Measurements from ENCODE around the gene DYSF. TPM values are rescaled to one million over a fixed set of nuclear protein-coding genes. Genes with fewer than 3 reads are reported as not detected.

Gene DYSF
- total RNA-seq, 2 experiments from 2014 or later: 0.12 TPM

- CTCF ChIA-PET: interaction anchor here (1.0 kb wide), 1 partner anchor 115 kb away, joined by 3 read pairs; the partner anchor contains the start of gene ZNF638
- peaks cover 11% of the 10 kb centered on the region for H3K4me1 Mint-ChIP-seq
- POLR2A ChIA-PET: no interaction called here
- H3K27ac Mint-ChIP-seq: no peak overlapping the region
- H3K4me3 Mint-ChIP-seq: no peak overlapping the region
- H3K9me3 Mint-ChIP-seq: no peaks in the 10 kb centered on the region
- no peak for DNase-seq
- peaks cover under 1% of the 10 kb centered on the region for H3K36me3 Mint-ChIP-seq (ENCODE audit: low read depth)
- H3K27me3 Mint-ChIP-seq: peaks cover 9% of the 10 kb centered on the region
Measured at GRCh38 chr2:71446505-71446904, 6.9 kb upstream of the DYSF start.

GRCh38 chr2:71449343-71449742 is 4.0 kb upstream of the DYSF start:
- no peak overlapping the region for H3K4me3 Mint-ChIP-seq
- CTCF ChIA-PET: interaction anchor here (0.5 to 1.2 kb wide), 3 partner anchors 31 to 1327 kb away, joined by 3 read pairs; no protein-coding TSS in a partner anchor
- peaks cover 26% of the 10 kb centered on the region for H3K27me3 Mint-ChIP-seq
- peaks cover 24% of the 10 kb centered on the region for H3K4me1 Mint-ChIP-seq
- H3K27ac Mint-ChIP-seq: peak overlapping the region; percentile 32
- POLR2A ChIA-PET: no interaction called here
- H3K36me3 Mint-ChIP-seq (ENCODE audit: low read depth): no peaks in the 10 kb centered on the region
- no peaks in the 10 kb centered on the region for H3K9me3 Mint-ChIP-seq
- no peak for DNase-seq

- Mint-ChIP-seq H3K9me3 (no peaks in the 10 kb centered on the region), H3K4me1 (peaks cover 28% of the 10 kb centered on the region), H3K4me3 (no peak overlapping the region), H3K36me3 (ENCODE audit: low read depth) (no peaks in the 10 kb centered on the region), H3K27me3 (peaks cover 40% of the 10 kb centered on the region), H3K27ac (no peak overlapping the region)
- DNase-seq: no peak
- POLR2A ChIA-PET: no interaction called here
- CTCF ChIA-PET: interaction anchor here (1.0 to 1.1 kb wide), 2 partner anchors 8 to 10 kb away, joined by 3 to 4 read pairs; no protein-coding TSS in a partner anchor
Measured at GRCh38 chr2:71451705-71452104, 1.7 kb upstream of the DYSF start.

DNA sequence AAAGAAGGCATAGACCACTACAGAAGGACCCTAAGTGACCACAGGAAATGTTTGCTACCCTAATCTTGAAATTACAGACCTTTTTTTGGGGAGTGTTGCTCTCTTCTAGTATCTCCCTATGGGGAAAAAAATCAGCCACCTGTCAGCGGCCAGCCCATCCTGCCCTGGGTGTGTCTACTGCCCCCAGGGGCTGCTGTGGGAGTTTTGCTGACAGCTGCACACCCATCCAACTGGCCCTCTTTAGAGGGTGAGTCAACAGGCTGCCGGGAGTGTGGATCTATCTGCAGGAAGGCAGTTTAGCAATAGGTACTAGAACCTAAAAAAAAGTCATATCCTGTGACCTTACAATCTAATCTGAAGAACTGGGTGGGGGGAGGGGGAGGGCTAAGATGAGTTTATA is 796 bp upstream of the DYSF start:
- H3K9me3 Mint-ChIP-seq: no peaks in the 10 kb centered on the region
- peaks cover 40% of the 10 kb centered on the region for H3K27me3 Mint-ChIP-seq

DNA sequence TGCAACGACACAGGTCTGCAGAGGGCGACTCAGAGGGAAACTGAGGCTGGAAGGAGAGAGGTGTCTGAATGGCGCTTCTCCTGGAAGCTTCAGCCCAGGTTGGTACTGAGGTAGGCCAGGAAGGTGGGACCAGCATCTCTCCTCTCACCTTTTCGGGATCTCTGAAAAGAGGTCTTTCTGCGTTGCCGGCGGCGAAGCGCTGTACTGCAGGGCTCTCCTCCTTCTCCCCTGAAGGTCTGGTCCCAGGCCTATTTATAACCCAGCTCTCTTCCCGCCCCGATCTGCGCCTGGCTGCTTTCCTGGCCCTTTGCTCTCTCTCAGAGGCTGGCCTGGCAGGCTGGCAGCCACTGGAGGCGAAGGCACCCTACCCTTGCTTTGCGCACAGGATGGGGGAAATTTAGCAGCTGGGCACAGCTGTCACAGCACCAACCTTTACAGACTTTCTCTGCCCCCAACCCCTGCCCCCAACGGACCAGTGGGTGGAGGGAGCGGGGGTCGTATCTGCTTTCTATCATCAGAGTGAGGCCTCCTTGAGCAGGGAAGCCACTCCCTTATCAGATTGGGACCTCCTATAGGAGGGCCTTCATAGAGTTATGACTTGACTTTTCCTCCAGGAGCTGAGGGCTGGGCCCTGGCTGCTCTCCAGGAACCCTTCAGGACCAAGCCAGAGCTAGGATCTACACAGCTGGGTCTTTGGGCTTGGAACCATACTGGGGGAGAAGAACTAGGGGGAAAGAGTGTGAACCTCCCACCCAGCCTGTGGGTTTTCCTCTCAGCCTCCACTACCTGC is 1.1 kb downstream of the DYSF start:
- DNase-seq: no peak
- no peaks in the 10 kb centered on the region for H3K36me3 Mint-ChIP-seq (ENCODE audit: low read depth)
- H3K4me1 Mint-ChIP-seq: peaks cover 22% of the 10 kb centered on the region
- POLR2A ChIA-PET: no interaction called here
- H3K4me3 Mint-ChIP-seq: no peak overlapping the region
- H3K9me3 Mint-ChIP-seq: no peaks in the 10 kb centered on the region
- H3K27ac Mint-ChIP-seq: no peak overlapping the region
- H3K27me3 Mint-ChIP-seq: peaks cover 40% of the 10 kb centered on the region
- CTCF ChIA-PET: interaction anchor here (1.2 to 1.5 kb wide), 2 partner anchors 9 to 98 kb away, joined by 3 to 4 read pairs; no protein-coding TSS in a partner anchor

More for the DNA sequence above, 796 bp upstream of the DYSF start:
- Mint-ChIP-seq H3K36me3 (ENCODE audit: low read depth) (no peaks in the 10 kb centered on the region), H3K4me1 (peaks cover 28% of the 10 kb centered on the region), H3K4me3 (no peak overlapping the region), H3K27ac (no peak overlapping the region)
- CTCF ChIA-PET: no interaction called here
- POLR2A ChIA-PET: no interaction called here
- no peak for DNase-seq

DNA sequence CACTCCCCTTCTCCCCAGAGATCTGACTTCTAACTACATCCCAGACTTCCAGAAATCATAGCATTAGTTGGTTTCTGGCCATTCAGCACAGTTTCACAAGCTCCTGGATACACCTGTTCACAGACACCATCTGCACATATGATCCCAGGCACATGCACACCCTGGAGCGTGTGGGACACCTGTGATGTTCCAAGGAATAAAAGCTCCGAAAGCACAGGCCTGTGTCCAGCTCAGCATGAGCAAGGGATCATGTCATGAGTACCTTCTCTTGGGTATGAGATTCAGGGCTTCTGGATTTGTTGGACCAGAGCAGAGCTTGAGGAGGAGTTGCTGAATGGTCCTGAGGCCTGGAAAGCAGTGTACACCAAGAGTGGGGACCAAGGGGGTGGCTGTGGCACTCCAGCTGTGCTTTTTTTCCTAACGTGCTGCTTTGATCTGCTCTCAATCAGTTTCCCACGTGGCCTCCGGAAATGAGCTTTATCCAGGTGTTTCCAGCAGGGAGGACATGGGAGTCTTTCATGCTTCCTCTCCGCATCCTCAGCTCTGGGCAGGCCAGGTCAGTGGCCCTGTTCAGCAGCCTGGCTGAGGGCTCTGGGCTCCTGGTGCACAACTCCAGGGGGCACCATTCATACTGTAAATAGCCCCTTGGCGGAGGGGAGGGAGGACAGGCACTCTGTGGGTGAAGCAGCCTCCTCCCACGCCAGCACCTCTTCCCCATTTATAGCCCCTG is 1.8 kb downstream of the DYSF start:
- H3K4me1 Mint-ChIP-seq: peaks cover 17% of the 10 kb centered on the region
- peaks cover 36% of the 10 kb centered on the region for H3K27me3 Mint-ChIP-seq
- no peaks in the 10 kb centered on the region for H3K36me3 Mint-ChIP-seq (ENCODE audit: low read depth)
- no peak overlapping the region for H3K4me3 Mint-ChIP-seq
- H3K27ac Mint-ChIP-seq: no peak overlapping the region
- DNase-seq: no peak
- CTCF ChIA-PET: interaction anchor here (0.5 to 1.2 kb wide), 2 partner anchors 8 to 19 kb away, joined by 3 to 4 read pairs; no protein-coding TSS in a partner anchor
- POLR2A ChIA-PET: no interaction called here
- no peaks in the 10 kb centered on the region for H3K9me3 Mint-ChIP-seq

GRCh38 chr2:71455741-71456569 is 2.6 kb downstream of the DYSF start:
- peaks cover 36% of the 10 kb centered on the region for H3K27me3 Mint-ChIP-seq
- H3K4me3 Mint-ChIP-seq: no peak overlapping the region
- H3K9me3 Mint-ChIP-seq: no peaks in the 10 kb centered on the region
- no peak overlapping the region for H3K27ac Mint-ChIP-seq
- H3K36me3 Mint-ChIP-seq (ENCODE audit: low read depth): no peaks in the 10 kb centered on the region
- DNase-seq: no peak
- CTCF ChIA-PET: interaction anchor here (1.2 kb wide), 1 partner anchor 8 kb away, joined by 4 read pairs; no protein-coding TSS in a partner anchor
- peaks cover 17% of the 10 kb centered on the region for H3K4me1 Mint-ChIP-seq
- POLR2A ChIA-PET: no interaction called here

DNA sequence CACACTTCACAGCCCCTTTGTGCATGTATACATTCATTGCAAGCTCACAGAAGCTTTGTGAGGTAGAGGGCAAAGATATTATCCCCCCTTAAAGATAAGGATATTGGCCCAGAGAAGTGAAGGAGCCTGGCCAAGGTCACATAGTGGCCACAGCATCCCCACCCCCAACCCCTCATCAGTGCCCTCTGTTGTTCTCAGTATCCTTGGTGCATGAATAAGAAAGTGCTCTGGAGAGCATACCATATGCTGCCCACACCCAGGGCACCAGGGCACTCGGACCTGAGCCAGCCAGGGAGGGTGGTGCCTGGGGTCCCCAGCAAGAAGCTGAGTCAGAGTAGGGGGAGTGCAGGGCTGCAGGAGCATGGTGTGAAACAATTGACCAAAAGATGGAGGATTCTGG is 3.3 kb downstream of the DYSF start:
- CTCF ChIA-PET: no interaction called here
- no peaks in the 10 kb centered on the region for H3K9me3 Mint-ChIP-seq
- H3K36me3 Mint-ChIP-seq (ENCODE audit: low read depth): no peaks in the 10 kb centered on the region
- no peak overlapping the region for H3K4me3 Mint-ChIP-seq
- no peak for DNase-seq
- peaks cover 30% of the 10 kb centered on the region for H3K27me3 Mint-ChIP-seq
- POLR2A ChIA-PET: no interaction called here
- H3K27ac Mint-ChIP-seq: no peak overlapping the region
- peaks cover 17% of the 10 kb centered on the region for H3K4me1 Mint-ChIP-seq

GRCh38 chr2:71457123-71457915 is 4.0 kb downstream of the DYSF start:
- ChIA-PET CTCF (interaction anchor here (0.9 kb wide), 1 partner anchor 23 kb away, joined by 3 read pairs; no protein-coding TSS in a partner anchor), POLR2A (no interaction called here)
- DNase-seq: no peak
- H3K9me3 Mint-ChIP-seq: peaks cover under 1% of the 10 kb centered on the region
- H3K27me3 Mint-ChIP-seq: peaks cover 23% of the 10 kb centered on the region
- peaks cover 15% of the 10 kb centered on the region for H3K4me1 Mint-ChIP-seq
- H3K27ac Mint-ChIP-seq: no peak overlapping the region
- H3K36me3 Mint-ChIP-seq (ENCODE audit: low read depth): no peaks in the 10 kb centered on the region
- no peak overlapping the region for H3K4me3 Mint-ChIP-seq

DNA sequence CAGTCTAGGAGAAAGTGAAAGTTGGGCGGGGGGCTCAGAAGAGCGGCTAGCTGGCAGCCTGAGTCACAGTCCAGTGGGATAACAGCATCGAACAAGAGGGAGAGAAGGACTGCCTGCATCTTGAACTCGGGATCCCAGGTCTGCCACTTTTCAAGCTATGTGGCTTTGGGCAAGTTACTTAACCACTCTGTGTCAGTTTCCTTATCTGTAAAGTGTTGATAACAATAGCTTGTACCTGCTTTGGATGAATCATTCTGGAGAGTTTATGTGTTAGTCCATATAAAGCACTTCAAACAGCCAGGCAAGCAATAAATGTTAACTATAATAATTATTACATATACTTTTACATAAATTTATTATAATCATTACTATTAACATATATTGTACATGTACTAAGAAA is 4.6 kb downstream of the DYSF start:
- H3K9me3 Mint-ChIP-seq: peaks cover 2% of the 10 kb centered on the region
- H3K4me1 Mint-ChIP-seq: peaks cover 9% of the 10 kb centered on the region
- H3K4me3 Mint-ChIP-seq: no peak overlapping the region
- ChIA-PET CTCF (interaction anchor here (0.9 kb wide), 1 partner anchor 24 kb away, joined by 3 read pairs; no protein-coding TSS in a partner anchor), POLR2A (no interaction called here)
- no peak for DNase-seq
- H3K27ac Mint-ChIP-seq: no peak overlapping the region
- H3K36me3 Mint-ChIP-seq (ENCODE audit: low read depth): no peaks in the 10 kb centered on the region
- H3K27me3 Mint-ChIP-seq: peaks cover 19% of the 10 kb centered on the region

DNA sequence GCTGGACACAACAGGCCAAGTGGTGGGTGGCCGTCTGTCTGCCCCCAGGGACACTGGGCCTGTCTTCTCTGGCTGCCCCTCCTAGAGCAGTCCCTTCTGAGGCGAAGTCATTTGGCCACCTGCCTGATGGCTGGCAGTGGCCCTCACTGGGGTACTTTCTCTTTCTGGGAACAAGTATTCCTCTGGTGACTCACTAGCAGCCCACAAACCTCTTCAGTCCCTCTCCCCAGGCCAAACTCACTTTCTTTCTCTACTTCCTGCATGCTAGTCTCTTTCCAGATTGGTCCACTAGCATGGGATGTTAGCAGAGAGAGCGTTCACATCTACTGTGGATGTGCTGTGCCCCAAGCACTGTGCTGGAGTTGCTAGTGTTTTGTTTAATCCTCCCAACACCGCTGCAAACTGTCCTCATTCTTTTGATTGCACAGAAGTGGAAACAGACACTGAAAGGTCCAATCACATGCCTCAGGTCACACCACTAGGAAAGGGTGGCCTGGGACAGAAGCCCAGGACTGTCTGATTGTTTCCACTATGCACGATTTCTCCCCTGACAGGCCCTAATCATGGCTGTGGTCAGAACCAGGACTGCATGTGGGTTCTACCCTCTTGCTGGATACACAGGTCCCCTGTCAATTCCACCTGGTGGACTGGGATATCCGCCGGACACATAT is 5.2 kb downstream of the DYSF start:
- Mint-ChIP-seq H3K4me1 (peaks cover 6% of the 10 kb centered on the region), H3K9me3 (peaks cover 2% of the 10 kb centered on the region), H3K4me3 (no peak overlapping the region), H3K27me3 (peaks cover 19% of the 10 kb centered on the region), H3K36me3 (ENCODE audit: low read depth) (no peaks in the 10 kb centered on the region), H3K27ac (no peak overlapping the region)
- CTCF ChIA-PET: interaction anchor here (0.9 kb wide), 1 partner anchor 24 kb away, joined by 3 read pairs; no protein-coding TSS in a partner anchor
- POLR2A ChIA-PET: no interaction called here
- DNase-seq: no peak

DNA sequence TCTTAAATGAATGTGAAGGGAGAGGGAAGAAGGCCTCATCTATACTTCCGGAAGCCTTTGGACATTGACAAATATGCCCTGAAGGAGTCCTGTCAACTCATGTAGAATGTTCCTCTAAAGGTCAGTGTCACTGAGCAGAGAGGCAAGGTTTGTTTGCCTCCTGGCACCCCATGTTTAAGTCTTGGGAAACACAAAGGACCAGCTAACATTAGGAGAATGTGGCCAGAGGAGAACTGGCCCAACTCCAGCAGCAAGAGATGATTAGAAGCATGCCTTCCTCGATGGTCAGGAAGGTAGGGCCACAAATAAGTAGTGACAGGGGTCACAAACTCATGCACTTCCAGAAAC is 5.7 kb downstream of the DYSF start:
- Mint-ChIP-seq H3K4me3 (no peak overlapping the region), H3K9me3 (peaks cover 2% of the 10 kb centered on the region), H3K4me1 (peaks cover 6% of the 10 kb centered on the region), H3K36me3 (ENCODE audit: low read depth) (no peaks in the 10 kb centered on the region), H3K27ac (no peak overlapping the region), H3K27me3 (peaks cover 17% of the 10 kb centered on the region)
- POLR2A ChIA-PET: no interaction called here
- no peak for DNase-seq
- CTCF ChIA-PET: no interaction called here

All from activated CD4-positive, alpha-beta T cell treated with anti-CD3 and anti-CD28 coated beads, Interleukin-2, amount 10 ng/mL, durations not matched to agents 7 days and 5 days (primary cell).